Esophagus squamous epithelium (tissue), 4 donors: ENCODE measurements around the gene ZC3H8.
A peak's percentile ranks its signal among the peaks of the same experiment; 100 is the strongest.

Source experiments
- POLR2A ChIP-seq, 4 donors: fragments of 450-650 bp; IDR thresholded peaks; one replicate each; pipeline ENCODE4 v1.6.1; 2017; ENCODE audit warnings: antibody characterized with exemption in 4 of 4, mild to moderate bottlenecking in 4 of 4, moderate library complexity in 3 of 4
- TF ChIP-seq, protein P1 (sequence below), 6 experiments: fragments of 450-650 bp in 4 of 6; fragments of 200-600 bp in 2 of 6; sonication (generic) in 2 of 6; IDR thresholded peaks; one replicate each; pipeline ENCODE4 v1.5.1; 2016 to 2019; ENCODE audit warnings: antibody characterized with exemption in 6 of 6, mild to moderate bottlenecking in 4 of 6, moderate library complexity in 4 of 6

DNA sequence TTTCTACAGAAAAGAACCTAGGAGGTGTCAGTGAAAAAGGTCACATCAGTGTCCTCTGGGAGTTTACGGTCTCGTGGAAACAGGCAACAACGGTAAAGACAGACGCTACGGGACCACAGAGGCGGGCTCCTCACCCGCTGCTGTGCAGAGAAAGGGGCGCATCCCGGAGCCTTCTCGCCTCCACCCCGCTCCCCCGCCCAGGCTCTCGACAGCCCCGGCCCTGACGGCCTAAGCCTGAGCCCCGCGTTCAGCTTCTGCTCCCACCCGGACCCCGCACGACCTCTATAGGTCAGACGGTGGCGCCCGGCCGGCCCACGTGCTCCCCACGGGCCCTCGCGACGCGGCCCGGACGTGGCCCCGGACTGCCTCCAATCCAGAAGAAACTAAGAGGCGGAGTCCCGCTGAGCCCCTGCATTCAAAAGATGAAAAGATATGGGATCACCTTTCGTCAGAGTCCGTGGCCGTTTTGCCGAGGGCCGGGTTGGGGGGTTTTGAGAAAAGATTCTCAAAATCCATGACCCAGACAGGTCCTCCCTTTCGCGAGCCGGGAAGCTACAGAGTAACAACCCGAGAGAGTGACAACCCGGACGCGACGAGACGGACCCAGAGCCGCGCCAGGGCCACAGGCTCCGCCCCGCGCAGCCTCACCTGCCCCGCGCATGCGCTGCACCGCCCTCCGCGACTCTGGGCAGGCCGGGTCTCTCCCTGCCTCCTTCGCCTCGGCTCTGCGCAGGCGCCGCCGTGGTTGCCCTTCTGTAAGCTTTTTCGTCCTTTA, at the start of gene ZC3H8:
- TF ChIP-seq, protein P1, sequence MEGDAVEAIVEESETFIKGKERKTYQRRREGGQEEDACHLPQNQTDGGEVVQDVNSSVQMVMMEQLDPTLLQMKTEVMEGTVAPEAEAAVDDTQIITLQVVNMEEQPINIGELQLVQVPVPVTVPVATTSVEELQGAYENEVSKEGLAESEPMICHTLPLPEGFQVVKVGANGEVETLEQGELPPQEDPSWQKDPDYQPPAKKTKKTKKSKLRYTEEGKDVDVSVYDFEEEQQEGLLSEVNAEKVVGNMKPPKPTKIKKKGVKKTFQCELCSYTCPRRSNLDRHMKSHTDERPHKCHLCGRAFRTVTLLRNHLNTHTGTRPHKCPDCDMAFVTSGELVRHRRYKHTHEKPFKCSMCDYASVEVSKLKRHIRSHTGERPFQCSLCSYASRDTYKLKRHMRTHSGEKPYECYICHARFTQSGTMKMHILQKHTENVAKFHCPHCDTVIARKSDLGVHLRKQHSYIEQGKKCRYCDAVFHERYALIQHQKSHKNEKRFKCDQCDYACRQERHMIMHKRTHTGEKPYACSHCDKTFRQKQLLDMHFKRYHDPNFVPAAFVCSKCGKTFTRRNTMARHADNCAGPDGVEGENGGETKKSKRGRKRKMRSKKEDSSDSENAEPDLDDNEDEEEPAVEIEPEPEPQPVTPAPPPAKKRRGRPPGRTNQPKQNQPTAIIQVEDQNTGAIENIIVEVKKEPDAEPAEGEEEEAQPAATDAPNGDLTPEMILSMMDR (IDR thresholded peaks at IDR 0.05) = peak in 1 of 6 experiments; percentile 29
- TF ChIP-seq POLR2A (IDR thresholded peaks at IDR 0.05) = peak in 3 of 4 donors; percentile 60 to 89 (median 79)
